ENCODE results near the gene SLC7A1. TPM values are rescaled to one million over a fixed set of nuclear protein-coding genes. Genes with fewer than 3 reads are reported as not detected.

SLC7A1 gene
- total and polyA plus RNA-seq, 2 experiments from 2014 or later: 6.0 to 13.6 TPM

- Histone ChIP-seq H3K4me1 (ENCODE audit: low read depth) (peaks cover 42% of the 10 kb centered on the region), H3K36me3 (no peaks in the 10 kb centered on the region), H3K27ac (no peak overlapping the region), H3K4me3 (no peak overlapping the region), H3K9me3 (ENCODE audit: low read depth) (no peaks in the 10 kb centered on the region), H3K27me3 (no peaks in the 10 kb centered on the region)
- TF ChIP-seq CTCF (IDR thresholded peaks at IDR 0.05; ENCODE audit: low read depth, low read length): no peak
- no peak for DNase-seq (ENCODE audit: low read depth in 1 of 2, low spot score in 1 of 2)
Measured at GRCh38 chr13:29577136-29578051, 18.1 kb downstream of the SLC7A1 start.

DNA sequence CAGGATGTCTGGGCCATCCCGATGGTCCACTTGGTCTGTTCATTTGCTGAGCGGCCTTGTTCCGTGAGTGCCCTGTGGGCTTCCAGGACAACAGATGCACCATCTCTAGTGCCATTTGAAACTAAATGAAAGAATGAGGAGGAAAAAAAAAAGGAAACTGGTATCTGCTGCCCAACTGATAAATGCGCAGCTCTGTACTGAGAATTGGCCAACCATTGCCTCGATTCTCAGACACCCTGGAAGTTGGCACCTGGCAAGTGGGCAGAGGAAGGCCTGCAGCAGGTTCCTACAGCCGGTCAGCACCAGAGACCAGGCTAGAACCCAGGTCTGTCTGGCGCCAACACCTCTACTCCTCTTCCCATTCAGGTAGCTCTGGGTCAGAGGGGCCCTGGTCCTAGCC lies 18.9 kb downstream of the SLC7A1 start:
- Histone ChIP-seq H3K4me1 (ENCODE audit: low read depth) (peaks cover 34% of the 10 kb centered on the region), H3K27ac (no peak overlapping the region), H3K9me3 (ENCODE audit: low read depth) (no peaks in the 10 kb centered on the region), H3K4me3 (no peak overlapping the region), H3K27me3 (no peaks in the 10 kb centered on the region), H3K36me3 (no peaks in the 10 kb centered on the region)
- no peak for DNase-seq (ENCODE audit: low read depth in 1 of 2, low spot score in 1 of 2)
- no peak for TF ChIP-seq CTCF (IDR thresholded peaks at IDR 0.05; ENCODE audit: low read depth, low read length)

- no peaks in the 10 kb centered on the region for H3K9me3 ChIP-seq (ENCODE audit: low read depth)
- peaks cover 20% of the 10 kb centered on the region for H3K4me1 ChIP-seq (ENCODE audit: low read depth)
- H3K27me3 ChIP-seq: no peaks in the 10 kb centered on the region
- no peak overlapping the region for H3K27ac ChIP-seq
- no peak for TF ChIP-seq CTCF (IDR thresholded peaks at IDR 0.05; ENCODE audit: low read depth, low read length)
- no peak overlapping the region for H3K4me3 ChIP-seq
- no peaks in the 10 kb centered on the region for H3K36me3 ChIP-seq
- DNase-seq (ENCODE audit: low read depth in 1 of 2, low spot score in 1 of 2): no peak
Measured at GRCh38 chr13:29575098-29575497, 20.4 kb downstream of the SLC7A1 start.

GRCh38 chr13:29573190-29573589 lies 22.3 kb downstream of the SLC7A1 start:
- no peaks in the 10 kb centered on the region for H3K9me3 ChIP-seq (ENCODE audit: low read depth)
- H3K4me3 ChIP-seq: no peak overlapping the region
- peaks cover 10% of the 10 kb centered on the region for H3K4me1 ChIP-seq (ENCODE audit: low read depth)
- TF ChIP-seq CTCF (IDR thresholded peaks at IDR 0.05; ENCODE audit: low read depth, low read length): no peak
- no peaks in the 10 kb centered on the region for H3K27me3 ChIP-seq
- peak in 1 of 2 donors; percentile 39 for DNase-seq (ENCODE audit: low read depth in 1 of 2, low spot score in 1 of 2)
- no peaks in the 10 kb centered on the region for H3K36me3 ChIP-seq
- H3K27ac ChIP-seq: no peak overlapping the region

DNA sequence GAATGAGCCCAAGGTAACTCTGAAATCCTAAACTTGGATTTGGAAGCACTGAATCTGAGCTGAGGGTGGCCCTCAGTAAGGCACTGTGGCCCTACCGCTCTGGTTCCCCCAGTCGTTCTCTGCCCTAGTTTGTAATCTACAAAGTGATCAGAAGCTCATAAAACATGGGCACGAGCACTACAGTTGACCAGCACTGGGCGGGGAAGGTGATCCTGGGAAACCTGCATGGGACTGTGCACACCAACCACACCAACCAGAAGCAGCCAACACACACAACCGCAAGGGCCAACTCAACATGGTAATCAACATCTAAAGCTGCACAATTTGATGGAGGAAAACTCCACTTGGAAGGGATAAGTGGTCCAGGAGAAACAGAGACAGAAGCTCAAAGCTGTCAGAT lies 22.9 kb downstream of the SLC7A1 start:
- H3K4me1 ChIP-seq (ENCODE audit: low read depth): peaks cover 7% of the 10 kb centered on the region
- H3K9me3 ChIP-seq (ENCODE audit: low read depth): no peaks in the 10 kb centered on the region
- no peaks in the 10 kb centered on the region for H3K27me3 ChIP-seq
- TF ChIP-seq CTCF (IDR thresholded peaks at IDR 0.05; ENCODE audit: low read depth, low read length): no peak
- H3K4me3 ChIP-seq: no peak overlapping the region
- no peaks in the 10 kb centered on the region for H3K36me3 ChIP-seq
- no peak for DNase-seq (ENCODE audit: low read depth in 1 of 2, low spot score in 1 of 2)
- no peak overlapping the region for H3K27ac ChIP-seq

Measured in cardiac muscle cell (in vitro differentiated cells and primary cell).